Measurements from ENCODE around the gene IL1R2.

The IL1R2 gene

GRCh38 chr2:102073168-102073724, 81.5 kb downstream of the IL1R2 start:
- no peak overlapping the region for H3K27ac ChIP-seq
- no peak for TF ChIP-seq CTCF (conservative IDR thresholded peaks at IDR 0.05)

GRCh38 chr2:102074152-102074783, 82.5 kb downstream of the IL1R2 start:
- no peak overlapping the region for H3K27ac ChIP-seq
- no peak for TF ChIP-seq CTCF (conservative IDR thresholded peaks at IDR 0.05)

GRCh38 chr2:102075479-102075878, 83.7 kb downstream of the IL1R2 start:
- no peak overlapping the region for H3K27ac ChIP-seq
- no peak for TF ChIP-seq CTCF (conservative IDR thresholded peaks at IDR 0.05)

- no peak overlapping the region for H3K27ac ChIP-seq
- TF ChIP-seq CTCF (conservative IDR thresholded peaks at IDR 0.05): no peak
Measured at GRCh38 chr2:102076512-102076911, 84.8 kb downstream of the IL1R2 start.
